Activated naive CD4-positive, alpha-beta T cell treated with anti-CD3 and anti-CD28 coated beads, Interleukin-2, amount 10 ng/mL, durations not matched to agents 7 days and 5 days (primary cell): ENCODE data around the gene ZBED5.

Experiments used
- CTCF ChIA-PET: fragments of 350-600 bp; sonication (Branson Sonifier 250); formaldehyde crosslinking; loops from one replicate; lab custom pipeline; 2021; ENCODE audit warnings: antibody characterized with exemption; lab: Charles Lee
- DNase-seq: peaks from one replicate; pipeline ENCODE4 v3.0.0-alpha.2; 2020
- H3K27ac Mint-ChIP-seq: one replicate; pipeline ENCODE4 v1.8.0; 2021; ENCODE audit warnings: mild to moderate bottlenecking, moderate library complexity, mixed read lengths
- H3K27me3 Mint-ChIP-seq: one replicate; pipeline ENCODE4 v1.8.0; 2021; ENCODE audit warnings: mild to moderate bottlenecking, mixed read lengths
- H3K36me3 Mint-ChIP-seq: one replicate; pipeline ENCODE4 v1.8.0; 2021; ENCODE audit warnings: mixed read lengths
- H3K4me1 Mint-ChIP-seq: one replicate; pipeline ENCODE4 v1.8.0; 2021; ENCODE audit warnings: mixed read lengths
- H3K4me3 Mint-ChIP-seq: one replicate; pipeline ENCODE4 v1.8.0; 2021; ENCODE audit warnings: mild to moderate bottlenecking, moderate library complexity, mixed read lengths
- H3K9me3 Mint-ChIP-seq: one replicate; pipeline ENCODE4 v1.8.0; 2021; ENCODE audit warnings: mixed read lengths

ZBED5 gene

GRCh38 chr11:10857709-10858438 is at the start of gene ZBED5:
Gene ZBED5, minus strand, starts transcription at chr11:10858053. Its CDS starts 3,108 bp downstream, at chr11:10854945.
- H3K27me3 Mint-ChIP-seq: peaks cover 6% of the 10 kb centered on the region

GRCh38 chr11:10906521-10906920 is 48.7 kb upstream of the ZBED5 start:
- CTCF ChIA-PET: interaction anchor here (2.0 kb wide), 1 partner anchor 114 kb away, joined by 16 read pairs; no protein-coding TSS in a partner anchor
- Mint-ChIP-seq H3K9me3 (no peaks in the 10 kb centered on the region), H3K36me3 (no peaks in the 10 kb centered on the region), H3K4me1 (no peaks in the 10 kb centered on the region), H3K4me3 (no peak overlapping the region), H3K27me3 (peaks cover 10% of the 10 kb centered on the region), H3K27ac (no peak overlapping the region)
- DNase-seq: no peak

More at GRCh38 chr11:10857709-10858438, at the start of gene ZBED5:
- peak; percentile 96 for DNase-seq
- Mint-ChIP-seq H3K9me3 (no peaks in the 10 kb centered on the region), H3K4me1 (peaks cover 48% of the 10 kb centered on the region), H3K27ac (peak within 1 kb of the TSS; percentile 99), H3K4me3 (peak within 1 kb of the TSS; percentile 97), H3K36me3 (peaks cover 35% of the 10 kb centered on the region)
- CTCF ChIA-PET: interaction anchor here (0.7 to 1.9 kb wide), 4 partner anchors 48 to 165 kb away, joined by 3 to 8 read pairs (median 4); no protein-coding TSS in a partner anchor

- Mint-ChIP-seq H3K36me3 (no peaks in the 10 kb centered on the region), H3K4me1 (no peaks in the 10 kb centered on the region), H3K27me3 (peaks cover 22% of the 10 kb centered on the region), H3K9me3 (no peaks in the 10 kb centered on the region), H3K4me3 (no peak overlapping the region), H3K27ac (no peak overlapping the region)
- DNase-seq: no peak
- CTCF ChIA-PET: interaction anchor here (0.8 kb wide), 1 partner anchor 22 kb away, joined by 3 read pairs; no protein-coding TSS in a partner anchor
Observed at GRCh38 chr11:10902301-10903063, 44.6 kb upstream of the ZBED5 start.

- H3K27me3 Mint-ChIP-seq: peaks cover 15% of the 10 kb centered on the region
- no peak overlapping the region for H3K4me3 Mint-ChIP-seq
- CTCF ChIA-PET: interaction anchor here (0.6 to 1.2 kb wide), 2 partner anchors 22 to 647 kb away, joined by 3 to 4 read pairs; no protein-coding TSS in a partner anchor
- H3K9me3 Mint-ChIP-seq: no peaks in the 10 kb centered on the region
- H3K4me1 Mint-ChIP-seq: no peaks in the 10 kb centered on the region
- no peak for DNase-seq
- H3K27ac Mint-ChIP-seq: no peak overlapping the region
- no peaks in the 10 kb centered on the region for H3K36me3 Mint-ChIP-seq
Observed at GRCh38 chr11:10900681-10901415, 43.0 kb upstream of the ZBED5 start.

GRCh38 chr11:10899121-10899830 is 41.4 kb upstream of the ZBED5 start:
- H3K27ac Mint-ChIP-seq: no peak overlapping the region
- no peak for DNase-seq

GRCh38 chr11:10898763-10899025 is 40.8 kb upstream of the ZBED5 start:
- Mint-ChIP-seq H3K9me3 (no peaks in the 10 kb centered on the region), H3K27ac (no peak overlapping the region), H3K4me1 (no peaks in the 10 kb centered on the region), H3K4me3 (no peak overlapping the region), H3K36me3 (no peaks in the 10 kb centered on the region), H3K27me3 (peaks cover 15% of the 10 kb centered on the region)
- no peak for DNase-seq
- CTCF ChIA-PET: no interaction called here

More at GRCh38 chr11:10899121-10899830, 41.4 kb upstream of the ZBED5 start:
- Mint-ChIP-seq H3K36me3 (no peaks in the 10 kb centered on the region), H3K4me1 (no peaks in the 10 kb centered on the region), H3K27me3 (peaks cover 15% of the 10 kb centered on the region), H3K9me3 (no peaks in the 10 kb centered on the region), H3K4me3 (no peak overlapping the region)
- CTCF ChIA-PET: no interaction called here

GRCh38 chr11:10898003-10898762 is 40.3 kb upstream of the ZBED5 start:
- CTCF ChIA-PET: interaction anchor here (1.6 kb wide), 1 partner anchor 20 kb away, joined by 4 read pairs; no protein-coding TSS in a partner anchor
- Mint-ChIP-seq H3K4me1 (no peaks in the 10 kb centered on the region), H3K4me3 (no peak overlapping the region), H3K9me3 (no peaks in the 10 kb centered on the region), H3K36me3 (no peaks in the 10 kb centered on the region), H3K27ac (no peak overlapping the region), H3K27me3 (peaks cover 15% of the 10 kb centered on the region)
- no peak for DNase-seq

GRCh38 chr11:10897150-10897549 is 39.3 kb upstream of the ZBED5 start:
- Mint-ChIP-seq H3K4me3 (no peak overlapping the region), H3K9me3 (no peaks in the 10 kb centered on the region), H3K36me3 (no peaks in the 10 kb centered on the region), H3K27me3 (peaks cover 15% of the 10 kb centered on the region), H3K27ac (no peak overlapping the region), H3K4me1 (no peaks in the 10 kb centered on the region)
- no peak for DNase-seq
- CTCF ChIA-PET: interaction anchor here (1.6 kb wide), 1 partner anchor 19 kb away, joined by 4 read pairs; no protein-coding TSS in a partner anchor

- Mint-ChIP-seq H3K9me3 (no peaks in the 10 kb centered on the region), H3K36me3 (no peaks in the 10 kb centered on the region), H3K27ac (no peak overlapping the region), H3K4me3 (no peak overlapping the region), H3K27me3 (peaks cover 15% of the 10 kb centered on the region), H3K4me1 (no peaks in the 10 kb centered on the region)
- CTCF ChIA-PET: interaction anchor here (1.6 kb wide), 1 partner anchor 18 kb away, joined by 4 read pairs; no protein-coding TSS in a partner anchor
- DNase-seq: no peak
Observed at GRCh38 chr11:10896493-10896892, 38.6 kb upstream of the ZBED5 start.

- H3K4me3 Mint-ChIP-seq: no peak overlapping the region
- H3K4me1 Mint-ChIP-seq: no peaks in the 10 kb centered on the region
- DNase-seq: no peak
- no peaks in the 10 kb centered on the region for H3K9me3 Mint-ChIP-seq
- H3K27me3 Mint-ChIP-seq: peaks cover 11% of the 10 kb centered on the region
- CTCF ChIA-PET: interaction anchor here (0.7 kb wide), 1 partner anchor 18 kb away, joined by 3 read pairs; no protein-coding TSS in a partner anchor
- no peak overlapping the region for H3K27ac Mint-ChIP-seq
- H3K36me3 Mint-ChIP-seq: no peaks in the 10 kb centered on the region
Observed at GRCh38 chr11:10895285-10895684, 37.4 kb upstream of the ZBED5 start.

GRCh38 chr11:10894666-10895065 is 36.8 kb upstream of the ZBED5 start:
- no peak for DNase-seq
- Mint-ChIP-seq H3K27me3 (peaks cover 14% of the 10 kb centered on the region), H3K9me3 (peaks cover 3% of the 10 kb centered on the region), H3K4me1 (no peaks in the 10 kb centered on the region), H3K36me3 (no peaks in the 10 kb centered on the region), H3K4me3 (no peak overlapping the region), H3K27ac (no peak overlapping the region)
- CTCF ChIA-PET: interaction anchor here (2.6 kb wide), 1 partner anchor 15 kb away, joined by 11 read pairs; no protein-coding TSS in a partner anchor

GRCh38 chr11:10893714-10894151 is 35.9 kb upstream of the ZBED5 start:
- peaks cover 16% of the 10 kb centered on the region for H3K27me3 Mint-ChIP-seq
- H3K36me3 Mint-ChIP-seq: no peaks in the 10 kb centered on the region
- H3K4me1 Mint-ChIP-seq: no peaks in the 10 kb centered on the region
- no peak overlapping the region for H3K4me3 Mint-ChIP-seq
- H3K27ac Mint-ChIP-seq: no peak overlapping the region
- no peak for DNase-seq
- CTCF ChIA-PET: interaction anchor here (2.6 kb wide), 1 partner anchor 15 kb away, joined by 11 read pairs; no protein-coding TSS in a partner anchor
- peaks cover 5% of the 10 kb centered on the region for H3K9me3 Mint-ChIP-seq

- Mint-ChIP-seq H3K27me3 (peaks cover 11% of the 10 kb centered on the region), H3K4me3 (no peak overlapping the region), H3K27ac (no peak overlapping the region), H3K36me3 (no peaks in the 10 kb centered on the region), H3K9me3 (peaks cover 5% of the 10 kb centered on the region), H3K4me1 (no peaks in the 10 kb centered on the region)
- CTCF ChIA-PET: interaction anchor here (1.0 to 2.6 kb wide), 2 partner anchors 13 to 42 kb away, joined by 3 to 11 read pairs; no protein-coding TSS in a partner anchor
- DNase-seq: no peak
Observed at GRCh38 chr11:10892250-10892649, 34.4 kb upstream of the ZBED5 start.
